GM19043 (cell line): ENCODE data around the gene LASP1NB.
"Not testable (repeated sequence)": the region's sequence is repeated elsewhere in the genome, so short reads cannot be mapped to it uniquely, and the experiment has no call there.

Experiments
- ATAC-seq: cut with Tn5 transposase; IDR thresholded peaks from one replicate; pipeline ENCODE4 v1.9.1; 2021; ENCODE audit warnings: low read depth; ENCODE audit not compliant: unreplicated experiment

The LASP1NB gene

DNA sequence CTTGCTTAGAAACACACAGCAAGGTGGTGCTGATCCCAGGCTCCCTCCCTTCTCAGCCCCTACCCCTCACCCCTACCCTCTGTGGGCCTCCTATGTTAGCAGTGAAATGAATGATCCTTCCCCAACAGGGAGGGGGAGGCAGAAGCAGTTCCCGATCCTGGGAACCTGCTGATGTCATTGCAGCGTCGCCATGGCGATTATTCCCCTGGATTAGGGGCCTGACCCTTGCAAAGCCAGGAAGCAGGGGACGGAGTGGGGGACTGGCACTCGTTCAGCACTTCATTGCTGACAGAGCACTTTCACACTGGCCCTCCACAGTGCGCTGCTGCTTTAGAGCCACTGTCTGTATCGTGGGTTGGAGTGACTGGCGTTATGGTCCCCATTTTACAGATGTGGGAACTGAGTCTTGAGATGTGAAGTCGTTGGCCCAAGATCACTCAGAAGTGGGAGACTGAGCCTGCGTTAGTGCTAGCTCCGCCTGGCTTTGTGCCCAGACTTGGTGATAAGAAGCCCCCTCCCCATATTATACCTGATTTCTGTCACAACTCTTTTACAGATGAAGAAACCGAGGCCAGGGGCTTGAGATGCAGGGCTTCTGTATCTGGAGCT is 29.0 kb upstream of the LASP1NB start:
- no peak for ATAC-seq

DNA sequence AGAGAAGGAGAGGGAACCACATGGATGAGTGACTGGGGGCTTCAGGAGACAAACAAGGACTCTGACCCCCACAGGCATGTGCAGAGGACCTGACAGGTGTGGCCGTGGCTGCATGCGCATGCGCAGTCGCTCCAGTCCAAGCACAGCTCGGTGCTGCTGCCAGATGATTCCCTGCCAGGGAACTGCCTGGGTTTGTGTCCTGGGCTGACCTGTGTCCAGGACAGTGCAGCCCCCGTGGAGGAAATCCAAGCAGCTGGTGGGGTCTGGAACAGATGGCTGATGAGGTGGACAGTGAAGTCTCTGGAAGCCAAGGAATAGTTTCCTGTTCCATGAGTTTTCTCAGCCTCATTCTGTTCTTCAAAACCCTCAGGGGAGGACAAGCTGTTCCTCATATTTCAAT is 28.2 kb upstream of the LASP1NB start:
- ATAC-seq: no peak

DNA sequence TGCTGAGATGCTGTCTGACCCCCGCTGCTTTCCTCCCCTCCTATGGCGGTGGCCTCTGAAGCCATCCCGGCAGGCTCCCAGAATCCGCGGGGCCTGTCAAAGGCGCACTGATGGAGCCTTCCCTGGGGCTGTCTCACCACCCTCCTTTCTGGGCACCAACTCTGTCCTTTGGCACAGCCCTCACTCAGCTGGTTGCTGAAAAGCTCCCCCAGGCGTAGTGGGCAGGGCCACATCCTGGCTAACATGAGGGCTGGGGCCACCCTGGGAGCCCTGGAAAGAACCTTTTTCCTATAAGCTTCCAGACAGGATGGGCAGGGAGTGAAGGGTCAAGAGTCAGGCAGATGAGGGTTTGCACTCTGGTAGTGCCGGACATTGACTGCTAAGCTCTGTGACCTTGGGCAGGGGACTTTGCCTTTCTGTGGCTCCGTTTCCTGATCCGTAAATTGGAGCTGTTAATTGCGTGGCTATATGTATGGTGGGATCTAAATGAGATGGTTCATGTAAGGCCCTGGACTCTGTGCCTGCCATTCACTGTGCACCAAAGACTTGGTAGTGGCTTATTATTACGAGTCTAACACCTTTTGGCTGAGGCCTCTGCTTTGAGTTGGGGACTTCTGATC is 27.6 kb upstream of the LASP1NB start:
- ATAC-seq: no peak

DNA sequence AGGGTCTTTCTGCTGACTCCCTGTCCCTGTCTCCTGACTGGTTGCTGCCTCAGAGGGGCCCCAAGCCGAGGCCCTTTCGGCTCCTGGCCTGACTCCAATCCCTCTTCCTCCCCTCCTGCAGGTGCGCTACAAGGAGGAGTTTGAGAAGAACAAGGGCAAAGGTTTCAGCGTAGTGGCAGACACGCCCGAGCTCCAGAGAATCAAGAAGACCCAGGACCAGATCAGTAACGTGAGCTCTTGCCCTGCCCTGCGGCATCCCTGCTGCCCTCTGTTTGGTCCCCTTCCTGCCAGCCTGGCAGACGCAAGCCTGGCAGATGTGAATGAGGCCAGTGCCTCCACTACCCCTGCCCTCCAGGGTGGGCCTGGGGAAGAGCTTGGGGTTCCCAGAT is 27.1 kb upstream of the LASP1NB start:
- no peak for ATAC-seq

DNA sequence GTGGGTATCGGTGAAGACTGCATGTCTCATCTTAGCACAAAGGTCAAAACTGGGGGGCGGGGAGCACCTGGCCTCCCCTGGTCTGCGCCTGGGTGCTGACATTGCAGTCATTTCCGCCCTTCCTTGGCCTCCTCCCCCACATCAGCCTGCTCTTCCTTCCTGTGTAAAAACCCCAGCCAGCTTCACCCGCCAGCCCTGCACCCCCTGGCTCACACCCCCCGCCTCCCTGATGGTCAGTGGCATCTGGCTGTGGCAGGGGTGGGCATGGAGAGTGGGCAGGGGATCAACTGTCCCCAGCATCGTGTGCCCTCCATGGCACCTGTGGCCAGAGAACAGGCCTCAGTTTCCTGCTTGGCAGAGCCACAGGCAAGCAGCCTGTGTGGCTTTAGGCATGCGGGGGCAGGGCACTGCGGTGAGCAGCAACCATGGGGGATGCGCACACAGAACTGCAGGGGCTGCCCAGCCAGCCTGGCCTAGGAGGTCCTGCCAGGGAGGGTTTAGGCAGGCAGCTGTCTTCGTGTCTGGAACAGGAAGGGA is 26.5 kb upstream of the LASP1NB start:
- ATAC-seq: peak; percentile 87

DNA sequence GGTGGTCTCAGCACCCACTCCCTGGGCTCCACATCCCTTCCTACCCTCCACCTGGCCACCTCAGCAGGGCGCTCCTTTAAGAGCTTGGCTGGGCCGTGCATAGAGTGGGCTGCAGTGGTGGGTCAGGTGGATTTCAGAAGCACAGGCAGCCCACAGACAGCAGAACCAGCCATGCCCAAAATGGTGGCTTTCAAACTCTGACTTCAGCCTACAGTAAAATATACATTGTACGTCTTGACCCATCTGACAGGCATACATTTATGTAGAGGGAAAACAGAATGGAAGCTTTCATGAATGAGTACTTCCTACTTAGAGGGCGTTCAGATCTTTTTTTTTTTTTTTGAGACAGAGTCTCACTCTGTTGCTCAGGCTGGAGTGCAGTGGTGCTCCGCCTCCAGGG is 26.0 kb upstream of the LASP1NB start:
- no peak for ATAC-seq

DNA sequence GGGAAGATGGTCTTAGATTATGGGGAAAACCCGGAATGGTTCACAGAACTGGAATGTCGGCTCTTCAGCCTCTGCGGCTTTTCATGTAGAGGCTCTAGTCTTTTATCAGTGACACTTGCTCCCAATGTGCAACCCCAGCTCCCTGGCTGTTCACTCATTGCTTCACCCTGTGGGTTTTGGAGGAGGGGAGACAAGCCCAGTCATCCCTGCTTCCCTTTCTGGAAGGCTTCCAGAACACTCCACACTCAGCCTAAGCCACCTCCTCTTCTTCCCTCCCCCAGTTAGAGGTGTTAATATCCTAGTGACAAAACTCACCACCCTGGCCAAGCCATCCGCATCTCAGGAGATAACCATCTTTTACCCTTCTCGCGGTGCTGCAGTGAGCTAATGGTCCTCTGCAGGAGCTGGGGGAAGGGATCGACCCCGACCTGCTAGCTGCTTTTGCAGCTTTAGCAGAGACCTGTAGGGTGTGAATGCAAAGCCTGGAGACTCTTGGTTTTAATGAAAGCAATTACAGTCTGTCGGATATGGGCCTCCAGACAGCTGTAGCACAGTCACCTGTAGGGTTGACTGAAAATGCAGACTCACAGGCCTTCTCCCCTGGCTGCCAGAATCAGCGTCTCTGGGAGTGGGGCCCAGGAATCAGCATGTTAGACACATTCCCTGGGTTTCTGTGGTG is 24.3 kb upstream of the LASP1NB start:
- no peak for ATAC-seq

DNA sequence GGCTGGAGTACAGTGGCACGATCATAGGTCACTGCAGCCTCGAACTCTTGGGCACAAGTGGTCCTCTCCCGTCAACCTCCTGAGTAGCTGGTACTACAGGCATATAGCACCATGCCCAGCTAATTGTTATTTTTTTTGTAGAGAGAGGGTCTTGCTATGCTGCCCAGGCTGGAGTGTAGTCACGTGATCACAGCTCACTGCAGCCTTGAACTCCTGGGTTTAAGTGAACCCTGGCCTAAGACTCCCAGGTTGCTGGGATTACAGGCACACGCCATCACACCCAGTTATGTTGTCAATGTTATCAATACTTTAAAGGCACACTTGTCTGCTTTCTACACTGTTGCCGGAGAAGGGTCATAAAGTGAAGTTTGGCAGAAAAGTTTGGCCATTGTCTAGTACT is 22.0 kb upstream of the LASP1NB start:
- no peak for ATAC-seq

DNA sequence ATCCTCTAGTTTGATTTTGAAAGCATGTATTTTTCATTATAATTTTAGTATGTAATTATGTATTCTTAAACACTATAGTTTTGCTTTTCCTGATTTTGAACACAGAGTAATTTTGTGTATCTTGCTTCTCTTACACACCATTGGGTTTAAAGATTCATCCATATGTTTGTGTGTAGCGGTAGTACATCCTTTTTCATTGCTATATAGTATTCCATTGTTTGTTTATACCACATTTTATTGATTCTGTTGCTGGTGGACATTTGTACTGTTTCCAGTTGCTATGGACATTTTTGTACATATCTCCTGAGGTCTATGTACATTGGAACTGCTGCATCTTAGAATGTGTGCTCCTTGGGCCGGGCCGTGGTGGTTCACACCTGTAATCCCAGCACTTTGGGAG is 20.5 kb upstream of the LASP1NB start:
- ATAC-seq: no peak

DNA sequence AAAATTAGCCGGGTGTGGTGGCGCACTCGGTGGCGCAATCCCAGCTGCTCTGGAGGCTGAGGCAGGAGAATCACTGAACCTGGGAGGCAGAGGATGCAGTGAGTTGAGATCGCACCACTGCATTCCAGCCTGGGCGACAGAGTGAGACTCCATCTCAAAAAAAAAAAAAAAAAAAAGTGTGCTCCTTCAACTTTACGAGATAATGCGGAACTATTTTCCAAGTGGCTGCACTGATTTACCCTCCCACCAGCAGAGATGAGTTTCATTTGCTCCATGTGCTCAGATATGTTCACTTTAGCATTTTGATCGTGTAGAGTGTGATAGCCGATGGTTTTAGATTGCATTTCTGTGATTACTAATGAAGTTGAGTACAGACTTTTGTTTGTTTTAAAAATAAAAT is 20.0 kb upstream of the LASP1NB start:
- no peak for ATAC-seq

DNA sequence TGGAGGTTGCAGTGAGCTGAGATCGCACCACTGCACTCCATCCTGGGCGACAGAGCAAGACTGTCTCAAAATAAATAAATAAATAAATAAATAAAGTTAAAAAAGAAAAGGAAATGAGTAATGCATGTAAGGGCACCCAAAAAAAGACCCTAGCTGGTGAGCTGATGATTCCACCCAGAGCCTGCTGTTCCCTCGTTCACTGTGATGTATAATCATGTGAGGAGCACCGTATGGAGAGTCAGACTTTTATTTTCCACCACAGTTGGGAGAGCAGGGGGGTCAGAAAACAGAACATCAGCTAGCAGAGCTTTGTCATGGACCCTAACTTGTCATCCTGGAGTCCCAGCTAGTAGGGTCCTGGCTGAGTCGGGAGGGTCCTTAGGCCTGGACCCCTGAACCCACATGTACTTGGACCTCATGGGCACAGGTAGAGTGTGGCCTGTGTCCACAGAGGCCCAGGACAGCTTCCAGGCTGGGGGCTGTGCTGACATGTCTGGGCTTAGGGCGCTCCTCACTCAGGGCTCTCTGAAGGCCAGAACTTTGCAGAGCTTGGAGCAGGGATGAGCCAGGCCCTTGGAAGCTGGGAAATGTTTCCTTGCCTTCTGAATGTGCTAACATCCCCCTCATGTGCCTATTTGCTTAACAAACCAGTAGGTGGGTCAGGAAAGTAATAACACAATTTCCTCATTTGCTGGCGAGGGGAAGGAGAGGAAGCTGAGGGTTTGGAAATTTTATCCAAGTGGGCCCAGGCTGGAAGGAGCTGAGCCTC is 18.8 kb upstream of the LASP1NB start:
- no peak for ATAC-seq

DNA sequence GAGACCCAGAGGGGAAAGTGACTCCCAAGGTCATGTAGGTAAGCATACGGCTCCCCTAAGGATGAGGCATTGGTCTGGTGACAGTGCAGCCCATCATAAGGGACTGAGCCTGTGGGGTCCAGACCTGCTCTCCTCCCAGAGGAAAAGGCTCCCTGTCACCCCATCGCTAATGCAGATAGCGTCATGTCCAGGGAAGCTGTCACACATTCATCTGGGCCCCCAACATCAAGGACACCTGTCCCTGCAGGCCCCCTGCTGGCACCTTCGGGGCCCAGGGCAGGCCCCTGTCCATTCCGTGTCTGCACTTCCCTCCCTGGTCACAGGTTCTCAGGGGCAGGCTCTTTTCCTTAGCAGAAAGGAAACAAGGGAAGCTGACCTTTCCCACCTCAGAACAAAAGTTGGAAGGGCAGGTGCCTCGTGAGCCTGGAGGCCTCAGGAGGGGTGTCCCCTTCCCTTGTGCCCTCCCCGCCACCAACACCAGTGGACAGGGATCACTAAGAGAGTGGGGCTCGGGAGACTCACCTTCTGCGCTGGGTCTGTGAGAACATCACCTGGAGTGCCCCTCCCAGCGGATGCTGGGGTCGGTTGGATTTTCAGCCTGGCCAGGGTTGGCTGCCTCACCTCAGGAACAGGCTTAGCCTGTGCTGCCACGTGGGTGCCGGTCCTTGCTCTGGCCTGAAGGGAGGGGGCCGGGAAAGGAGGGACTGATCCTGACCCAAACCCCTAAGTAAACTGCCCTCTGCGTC is 17.3 kb upstream of the LASP1NB start:
- no peak for ATAC-seq

DNA sequence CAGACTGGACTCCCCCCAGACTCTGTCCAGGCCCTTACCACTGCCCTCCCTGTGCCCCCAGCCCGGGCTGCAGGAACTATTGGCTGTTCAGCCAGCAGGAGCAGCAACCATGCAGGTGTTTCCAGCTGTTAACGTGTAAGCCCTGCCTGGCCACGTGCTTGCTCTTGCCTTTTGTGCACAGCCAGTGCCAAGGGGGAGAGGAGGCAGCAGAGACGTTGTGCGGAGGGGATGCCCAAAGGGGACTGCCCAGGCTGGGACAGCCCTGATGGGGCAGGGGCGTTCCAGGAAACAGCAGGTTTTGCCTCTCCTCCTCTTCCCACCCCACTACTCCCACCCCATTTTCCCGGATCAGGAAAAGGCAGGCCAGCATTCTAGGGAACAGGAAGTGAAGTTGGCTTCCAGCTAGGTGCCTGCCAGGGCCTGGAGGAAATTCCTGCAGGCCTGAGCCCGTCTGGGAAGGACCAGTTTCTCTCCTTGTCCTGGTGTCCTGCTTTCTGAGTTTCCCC is 16.7 kb upstream of the LASP1NB start:
- no peak for ATAC-seq

DNA sequence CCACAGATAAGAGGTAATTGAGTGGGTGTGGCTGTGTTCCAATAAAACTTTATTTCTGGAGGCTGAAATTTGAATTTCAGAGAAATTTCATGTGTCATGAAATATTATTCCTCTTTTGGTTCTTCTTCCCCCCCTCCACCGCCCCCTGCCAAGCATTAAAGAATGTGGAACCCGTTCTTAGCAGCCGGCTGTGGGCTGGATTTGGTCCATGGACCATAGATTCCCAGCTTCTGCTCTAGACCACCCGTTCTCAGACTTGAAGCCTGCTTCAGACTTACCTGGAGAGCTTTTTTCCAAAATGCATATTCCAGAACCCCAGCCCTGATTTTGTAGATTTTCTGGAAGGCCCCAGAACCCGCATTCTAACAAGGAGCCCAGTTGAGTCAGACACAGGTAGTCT is 15.1 kb upstream of the LASP1NB start:
- no peak for ATAC-seq

DNA sequence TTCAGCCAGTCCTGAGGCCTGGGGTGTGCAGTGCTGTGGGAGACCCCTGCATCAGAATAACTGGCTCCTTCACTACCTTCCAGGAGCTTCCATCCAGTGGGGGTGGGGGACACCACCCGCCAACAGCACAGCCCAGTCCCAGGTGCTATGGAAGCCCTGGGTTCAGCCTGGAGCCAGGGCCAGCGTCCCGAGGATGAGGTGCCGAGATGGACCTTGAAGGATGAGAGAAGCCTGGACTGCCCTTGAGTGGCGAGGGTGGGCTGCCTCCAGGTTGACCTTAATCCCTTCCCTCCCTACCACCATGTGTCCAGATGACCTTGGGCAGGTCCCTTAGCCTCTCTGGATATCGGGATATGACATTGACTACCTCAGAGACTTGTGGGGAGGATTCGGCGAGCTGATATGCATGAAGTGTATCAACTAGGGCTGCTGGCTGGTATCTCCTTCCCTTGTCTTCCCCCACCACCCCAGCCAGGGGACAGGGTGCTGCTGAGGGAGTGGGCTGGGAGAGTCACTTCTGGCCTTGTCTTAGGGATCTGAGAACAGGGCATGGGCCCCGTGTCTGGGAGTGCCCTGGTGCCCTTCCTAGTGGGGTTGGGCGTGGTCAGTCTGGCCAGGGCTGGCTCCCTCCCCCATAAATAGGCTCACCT is 14.2 kb upstream of the LASP1NB start:
- ATAC-seq: no peak

DNA sequence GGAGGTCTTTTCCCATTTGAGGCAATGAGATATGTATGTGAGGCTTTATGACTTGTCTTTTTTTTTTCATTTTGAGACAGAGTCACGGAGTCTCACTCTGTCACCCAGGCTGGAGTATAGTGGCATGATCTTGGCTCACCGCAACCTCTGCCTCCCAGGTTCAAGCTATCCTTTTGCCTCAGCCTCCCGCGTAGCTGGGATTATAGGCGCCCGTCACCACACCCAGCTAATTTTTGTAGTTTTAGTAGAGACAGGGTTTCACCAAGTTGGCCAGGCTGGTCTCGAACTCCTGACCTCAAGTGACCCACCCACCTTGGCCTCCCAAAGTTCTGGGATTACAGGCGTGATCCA is 13.7 kb upstream of the LASP1NB start:
- ATAC-seq: not testable (repeated sequence)

DNA sequence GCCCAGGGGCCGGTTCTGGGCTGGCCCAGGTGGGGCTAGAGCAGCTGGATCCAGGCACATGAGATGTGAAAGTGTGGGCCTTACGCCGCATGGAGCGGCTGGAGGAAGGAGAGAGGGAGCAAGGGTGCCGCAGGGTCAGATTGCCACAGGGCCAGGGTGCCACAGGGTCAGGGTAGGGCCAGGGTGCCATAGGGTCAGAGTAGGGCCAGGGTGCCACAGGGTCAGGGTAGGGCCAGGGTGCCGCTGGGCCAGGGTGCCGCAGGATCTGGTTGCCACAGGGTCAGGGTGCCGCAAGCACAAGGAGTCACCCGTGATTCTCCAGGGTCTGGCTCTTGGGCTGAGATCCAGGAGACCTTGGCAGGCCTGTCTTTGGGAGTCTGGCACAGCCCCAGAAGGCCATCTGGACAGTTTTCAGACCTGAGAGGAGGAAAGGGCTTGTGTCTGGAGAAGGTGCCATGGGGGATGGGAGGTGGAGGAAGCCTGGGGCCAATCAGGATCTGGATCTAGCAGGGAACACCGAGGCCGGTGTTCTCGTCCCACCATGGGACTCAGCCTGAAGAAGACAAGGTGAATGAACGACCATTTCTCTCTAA is 13.1 kb upstream of the LASP1NB start:
- no peak for ATAC-seq

DNA sequence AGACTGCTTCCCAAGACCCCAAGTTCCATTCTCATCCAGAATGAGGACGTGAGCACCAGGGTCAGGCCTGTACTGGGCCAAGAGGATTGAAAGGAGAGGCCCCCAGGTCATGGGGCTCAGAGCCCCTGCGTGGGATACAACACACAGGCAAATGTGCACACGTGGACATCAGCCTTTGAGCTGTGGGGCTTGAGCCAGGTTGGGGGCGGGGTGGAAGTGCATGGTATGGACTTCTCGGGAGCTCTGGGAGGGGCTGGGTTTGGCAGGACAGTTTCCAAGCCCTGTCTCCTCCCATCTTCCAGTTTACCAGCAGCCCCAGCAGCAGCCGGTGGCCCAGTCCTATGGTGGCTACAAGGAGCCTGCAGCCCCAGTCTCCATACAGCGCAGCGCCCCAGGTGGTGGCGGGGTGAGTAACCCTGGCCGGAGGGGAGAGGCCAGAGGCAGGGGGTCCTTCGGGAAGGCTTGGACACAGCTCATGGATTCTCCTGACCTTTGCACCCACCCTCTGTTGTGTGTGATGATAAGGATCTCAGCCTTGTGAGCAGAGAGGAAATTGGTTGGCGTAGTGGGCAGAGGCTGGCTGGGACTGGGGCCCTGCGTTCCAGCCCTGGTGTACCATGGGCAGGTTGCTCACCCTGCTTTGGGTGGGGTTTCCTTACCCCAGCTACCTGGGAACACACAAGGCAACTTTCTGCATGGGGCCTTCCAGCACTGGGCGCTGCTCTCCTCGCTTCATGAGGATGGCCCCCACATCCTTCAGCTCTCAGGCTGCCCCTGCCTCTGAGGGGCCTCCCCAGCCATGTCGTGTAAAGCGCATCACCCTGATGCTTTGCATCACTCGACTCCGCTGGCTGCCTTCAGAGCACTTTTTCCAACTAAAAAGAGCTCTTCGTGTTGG is 10.4 kb upstream of the LASP1NB start:
- ATAC-seq: no peak

DNA sequence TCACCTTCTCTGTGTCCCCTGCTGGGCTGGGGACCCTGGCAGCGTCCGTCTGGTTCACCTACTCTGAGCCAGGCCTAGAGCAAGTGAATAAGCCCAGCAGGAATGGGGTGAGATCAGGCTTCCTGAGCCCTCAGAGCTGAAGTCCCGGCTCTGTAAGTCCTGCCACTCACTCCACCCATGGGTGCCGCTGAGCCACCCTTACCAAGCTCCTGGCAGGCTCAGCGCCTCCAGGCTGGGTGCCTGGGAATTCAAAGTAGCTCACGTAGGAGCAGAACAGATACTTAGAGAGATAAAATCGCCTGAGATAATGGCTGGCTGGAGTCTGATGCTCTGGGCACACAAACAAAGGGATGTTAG is 9.8 kb upstream of the LASP1NB start:
- no peak for ATAC-seq
